Colonic mucosa (tissue), 4 donors: Measurements from ENCODE around the gene PKN1. TPM values are rescaled to one million over a fixed set of nuclear protein-coding genes. Genes with fewer than 3 reads are reported as not detected.
A peak's percentile ranks its signal among the peaks of the same experiment; 100 is the strongest.

Source experiments
- DNase-seq: peaks from one replicate; pipeline ENCODE4 v3.0.0-alpha.2; 2020
- H3K27ac ChIP-seq: fragments of 200-600 bp; one replicate; pipeline ENCODE4 v1.8.0; 2021
- H3K27me3 ChIP-seq: fragments of 200-600 bp; one replicate; pipeline ENCODE4 v1.8.0; 2021
- H3K36me3 ChIP-seq: fragments of 200-600 bp; one replicate; pipeline ENCODE4 v1.8.0; 2021
- H3K4me1 ChIP-seq: fragments of 200-600 bp; one replicate; pipeline ENCODE4 v1.8.0; 2021; ENCODE audit warnings: mild to moderate bottlenecking
- H3K4me3 ChIP-seq: fragments of 200-600 bp; one replicate; pipeline ENCODE4 v1.8.0; 2021
- H3K9ac ChIP-seq, 2 donors: one replicate each; pipeline ENCODE4 v1.7.0; 2013; ENCODE audit warnings: control low read depth in 2 of 2, low read depth in 2 of 2, low read length in 2 of 2
- H3K9me3 ChIP-seq: fragments of 200-600 bp; one replicate; pipeline ENCODE4 v1.8.0; 2021
- CTCF ChIP-seq: fragments of 200-600 bp; IDR thresholded peaks from one replicate; pipeline ENCODE4 v1.8.0; 2022; ENCODE audit warnings: antibody characterized with exemption, mild to moderate bottlenecking
- intact Hi-C: fragments of 100-400 bp; cut with DNase I; formaldehyde crosslinking; loops from one replicate; pipeline ENCODE4 v1.14.1; 2022
- total RNA-seq, 2 donors: library from RNA; stranded (reverse); fragmentation: NEBNext Ultra II Directional in 1 of 2; extraction: Animal tissue kit (Norgen Biotek cat#: 25700) in 1 of 2; gene quantifications; one replicate each; pipeline ENCODE4 v1.2.1, GENCODE V29; 2021
- donor health status: healthy.
- donor health status: DM: no; HTN: no; CAD: no.
- donor health status: DM: no; HTN: no; CAD: no.

The PKN1 gene
- 10 to 100 TPM; 35.9 to 37.5 TPM for total RNA-seq

DNA sequence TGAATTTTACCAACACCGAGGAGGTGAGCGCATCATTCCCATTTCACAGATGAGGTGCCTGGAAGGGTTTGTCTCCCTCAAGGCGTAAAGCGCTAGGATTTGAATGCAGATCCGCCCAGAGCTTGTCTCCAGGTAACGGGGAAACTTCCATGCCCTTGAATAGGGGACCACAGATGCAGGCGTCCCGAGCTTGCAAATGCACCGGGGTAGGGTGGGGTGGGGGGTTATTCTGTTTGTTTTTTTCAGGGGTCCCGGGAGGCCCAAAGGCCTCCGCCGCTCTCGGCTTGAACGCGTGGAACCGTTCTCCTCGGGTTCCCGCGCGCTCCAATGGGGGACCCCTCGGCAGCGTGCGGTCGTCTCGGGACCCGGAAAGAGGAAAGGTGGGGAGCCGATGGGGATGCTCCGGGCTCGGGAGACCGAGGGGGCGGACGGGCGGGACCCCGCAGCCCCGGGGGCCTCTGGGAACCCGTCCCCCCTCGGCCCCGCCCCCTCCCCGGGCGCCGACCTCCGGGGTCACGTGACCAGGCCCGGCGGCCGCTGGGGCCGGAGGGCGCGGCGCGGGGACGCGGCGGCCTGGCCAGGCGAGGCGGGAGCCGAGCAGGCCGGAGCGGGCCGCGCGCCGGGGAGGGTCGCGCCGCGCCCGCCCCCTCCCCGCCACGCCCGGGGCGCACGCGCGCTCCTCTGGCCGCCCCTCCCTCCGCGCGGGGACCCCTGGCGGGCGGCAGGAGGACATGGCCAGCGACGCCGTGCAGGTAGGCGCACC is at the start of gene PKN1:
Gene PKN1 (plus strand): TSS at position 516 of the 763 bp plus-strand sequence. CDS start 216 bp downstream, at position 732.
- H3K27ac ChIP-seq: peak within 1 kb of the TSS; percentile 51
- H3K4me3 ChIP-seq: peak within 1 kb of the TSS; percentile 65
- H3K4me1 ChIP-seq: peaks cover 8% of the 10 kb centered on the region
- H3K9me3 ChIP-seq: no peaks in the 10 kb centered on the region
- intact Hi-C loops: loop anchor here (10.0 kb wide), 1 partner anchor 52 kb away; no protein-coding TSS in a partner anchor
- no peaks in the 10 kb centered on the region for H3K36me3 ChIP-seq
- no peak for TF ChIP-seq CTCF
- DNase-seq: peak; percentile 52
- H3K27me3 ChIP-seq: no peaks in the 10 kb centered on the region
- H3K9ac ChIP-seq: peak within 1 kb of the TSS; percentile 73 to 84

DNA sequence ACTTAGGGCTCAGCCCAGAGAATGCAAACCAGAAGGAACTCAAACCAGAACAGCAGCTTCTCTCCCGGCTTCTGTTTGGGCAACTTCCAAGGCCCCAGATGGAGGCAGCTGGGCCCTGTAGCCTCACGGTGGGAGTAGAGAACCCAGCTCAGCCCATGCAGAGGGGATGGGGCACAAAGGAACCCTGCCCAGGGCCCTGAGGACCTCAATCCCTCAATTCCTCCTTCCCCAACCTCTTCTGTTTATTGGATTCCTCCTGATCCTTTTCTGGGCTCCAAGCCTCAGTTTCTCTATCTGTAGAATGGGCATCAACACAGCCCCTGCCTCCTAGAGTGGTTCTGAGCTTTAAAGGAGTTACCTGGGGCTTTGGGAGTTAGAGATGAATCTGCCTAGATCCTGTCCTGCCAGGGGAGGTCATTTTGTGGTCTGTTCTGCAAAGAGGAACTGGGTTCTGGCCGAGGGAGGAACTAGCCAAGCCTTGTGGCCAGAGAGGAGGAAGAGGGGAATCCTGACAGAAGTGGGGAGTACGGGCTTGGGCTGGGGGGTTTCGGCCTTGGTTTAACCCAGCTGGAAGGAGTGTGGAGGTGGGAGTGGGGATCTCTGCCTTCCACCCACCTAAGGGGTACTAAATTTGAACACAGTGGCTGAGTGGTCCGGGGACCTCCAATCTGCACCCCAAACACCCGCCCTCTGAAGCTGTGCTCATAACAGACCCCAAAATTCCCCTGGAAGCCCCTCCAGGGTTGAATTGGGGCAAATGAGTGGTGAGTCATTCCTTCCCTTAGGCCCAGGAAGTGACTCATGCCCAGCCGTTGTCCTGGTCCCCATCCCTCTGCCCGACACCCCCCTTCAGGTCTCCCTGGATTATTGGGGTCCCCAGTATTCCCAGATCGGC is 49.2 kb upstream of the PKN1 start:
- peak overlapping the region; percentile 61 to 73 for H3K9ac ChIP-seq
- peak; percentile 58 for DNase-seq

DNA sequence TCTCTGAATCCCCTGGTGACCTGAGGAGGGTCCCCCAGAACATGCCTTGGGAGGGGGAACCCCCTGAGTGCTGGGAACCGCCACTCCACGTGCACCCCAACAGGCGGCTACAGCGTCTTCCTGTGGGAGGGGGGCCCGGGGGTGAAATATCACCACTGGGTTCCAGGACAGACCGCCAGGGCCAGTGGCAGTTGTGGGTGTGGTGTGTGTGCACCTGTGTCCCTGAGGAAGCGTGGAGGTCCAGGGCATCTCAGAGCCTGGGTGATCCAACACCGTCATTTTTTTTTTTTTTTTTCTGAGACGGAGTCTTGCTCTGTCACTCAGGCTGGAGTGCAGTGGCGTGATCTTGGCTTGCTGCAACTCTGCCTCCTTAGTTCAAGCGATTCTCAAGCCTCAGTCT is 47.6 kb upstream of the PKN1 start:
- Histone ChIP-seq H3K27ac (peak overlapping the region; percentile 92), H3K4me1 (peaks cover 7% of the 10 kb centered on the region), H3K4me3 (no peak overlapping the region), H3K36me3 (no peaks in the 10 kb centered on the region), H3K27me3 (no peaks in the 10 kb centered on the region), H3K9ac (peak overlapping the region in 1 of 2 donors; percentile 3), H3K9me3 (no peaks in the 10 kb centered on the region)
- DNase-seq: no peak
- intact Hi-C loops: no loop called here
- no peak for TF ChIP-seq CTCF

More for the DNA sequence above, 49.2 kb upstream of the PKN1 start:
- Histone ChIP-seq H3K4me3 (peak overlapping the region; percentile 68), H3K27me3 (no peaks in the 10 kb centered on the region), H3K4me1 (peaks cover 14% of the 10 kb centered on the region), H3K36me3 (no peaks in the 10 kb centered on the region), H3K9me3 (no peaks in the 10 kb centered on the region), H3K27ac (peak overlapping the region; percentile 92)
- intact Hi-C loops: no loop called here
- no peak for TF ChIP-seq CTCF

GRCh38 chr19:14390548-14390947 is 42.6 kb upstream of the PKN1 start:
- H3K9me3 ChIP-seq: no peaks in the 10 kb centered on the region
- no peak for DNase-seq
- TF ChIP-seq CTCF: no peak
- no peak overlapping the region for H3K4me3 ChIP-seq
- intact Hi-C loops: no loop called here
- H3K27ac ChIP-seq: no peak overlapping the region
- H3K9ac ChIP-seq: no peak overlapping the region
- H3K36me3 ChIP-seq: peaks cover 18% of the 10 kb centered on the region
- H3K27me3 ChIP-seq: no peaks in the 10 kb centered on the region
- no peaks in the 10 kb centered on the region for H3K4me1 ChIP-seq

- no peaks in the 10 kb centered on the region for H3K27me3 ChIP-seq
- no peak overlapping the region for H3K4me3 ChIP-seq
- H3K27ac ChIP-seq: no peak overlapping the region
- H3K36me3 ChIP-seq: peaks cover 23% of the 10 kb centered on the region
- no peak for DNase-seq
- no peaks in the 10 kb centered on the region for H3K9me3 ChIP-seq
- intact Hi-C loops: no loop called here
- no peak for TF ChIP-seq CTCF
- H3K9ac ChIP-seq: no peak overlapping the region
- no peaks in the 10 kb centered on the region for H3K4me1 ChIP-seq
These were observed 41.8 kb upstream of the PKN1 start for GRCh38 chr19:14391156-14391821.
